K562 (cell line): ENCODE results near the gene TMEM120B. TPM values are rescaled to one million over a fixed set of nuclear protein-coding genes. Genes with fewer than 3 reads are reported as not detected.
A peak's percentile ranks its signal among the peaks of the same experiment; 100 is the strongest.

Source experiments
- CREM ChIP-seq: IDR thresholded peaks from 2 replicates; pipeline ENCODE4 v1.6.1; 2014; ENCODE audit warnings: antibody characterized with exemption, low read depth
- ETS2 ChIP-seq: IDR thresholded peaks from 2 replicates; pipeline ENCODE4 v1.6.1; 2016; ENCODE audit warnings: borderline replicate concordance, missing genetic modification characterization, mild to moderate bottlenecking, moderate library complexity, missing compliant biosample characterization; ENCODE audit not compliant: poor library complexity, severe bottlenecking
- HOXB6 ChIP-seq: fragments of 250-450 bp; sonication (Bioruptor Pico); IDR thresholded peaks from 2 replicates; pipeline ENCODE4 v1.5.1; 2022; ENCODE audit warnings: mild to moderate bottlenecking, borderline replicate concordance
- JUN ChIP-seq, 2 experiments: sonication (generic) in 1 of 2; formaldehyde crosslinking in 1 of 2; IDR thresholded peaks; 2 replicates each; pipeline versions ENCODE4 v1.6.1 to v1.8.0; 2012 to 2022; ENCODE audit warnings: borderline replicate concordance in 2 of 2, mild to moderate bottlenecking in 2 of 2, improper control_type of control experiment in 1 of 2, low read depth in 1 of 2, low read length in 1 of 2, missing genetic modification reagents in 1 of 2
- JUND ChIP-seq, 2 experiments: IDR thresholded peaks; 2 replicates in 1 of 2; 3 replicates in 1 of 2; pipeline ENCODE4 v1.6.1; 2011; ENCODE audit warnings: borderline replicate concordance in 2 of 2, low read depth in 2 of 2, low read length in 2 of 2, improper control_type of control experiment in 1 of 2, missing biosample characterization in 1 of 2, missing genetic modification characterization in 1 of 2, missing genetic modification reagents in 1 of 2
- MCM2 ChIP-seq: fragments of 450-650 bp; IDR thresholded peaks from 2 replicates; pipeline ENCODE4 v1.6.1; 2017; ENCODE audit warnings: low read depth, mild to moderate bottlenecking
- NBN ChIP-seq: fragments of 450-650 bp; IDR thresholded peaks from 2 replicates; pipeline ENCODE4 v1.6.1; 2016; ENCODE audit warnings: low read depth, mild to moderate bottlenecking
- NCOA6 ChIP-seq: fragments of 450-650 bp; IDR thresholded peaks from 2 replicates; pipeline ENCODE4 v1.6.1; 2017; ENCODE audit warnings: mild to moderate bottlenecking
- NR0B1 ChIP-seq: fragments of 450-650 bp; IDR thresholded peaks from one replicate; pipeline ENCODE4 v1.6.1; 2018; ENCODE audit warnings: mild to moderate bottlenecking, moderate library complexity; ENCODE audit not compliant: partially characterized antibody
- NR4A1 ChIP-seq, 2 experiments: fragments of 250-450 bp in 1 of 2; fragments of 450-650 bp in 1 of 2; sonication (Bioruptor Pico) in 1 of 2; IDR thresholded peaks; 2 replicates each; pipeline versions ENCODE4 v1.4.0 to v1.6.1; 2016 to 2020; ENCODE audit warnings: mild to moderate bottlenecking in 2 of 2, missing compliant biosample characterization in 1 of 2, missing genetic modification characterization in 1 of 2, moderate library complexity in 1 of 2
- RAD51 ChIP-seq: fragments of 450-650 bp; IDR thresholded peaks from 2 replicates; pipeline ENCODE4 v1.7.1; 2016; ENCODE audit warnings: low read depth, mild to moderate bottlenecking, borderline replicate concordance
- RB1 ChIP-seq: fragments of 450-650 bp; IDR thresholded peaks from 2 replicates; pipeline ENCODE4 v1.6.1; 2017; ENCODE audit warnings: low read depth, mild to moderate bottlenecking
- RBFOX2 ChIP-seq: fragments of 200-400 bp; formaldehyde crosslinking; IDR thresholded peaks from 2 replicates; pipeline ENCODE4 v1.6.1; 2017; ENCODE audit warnings: low read depth, mild to moderate bottlenecking, low read length, moderate library complexity
- RBM14 ChIP-seq: fragments of 200-400 bp; formaldehyde crosslinking; IDR thresholded peaks from 2 replicates; pipeline ENCODE4 v1.6.1; 2018; ENCODE audit warnings: low read depth, mild to moderate bottlenecking, low read length, moderate library complexity, borderline replicate concordance; ENCODE audit not compliant: insufficient read depth
- THAP12 ChIP-seq: fragments of 250-450 bp; sonication (Bioruptor Pico); IDR thresholded peaks from 2 replicates; pipeline ENCODE4 v1.9.0; 2021; ENCODE audit warnings: mild to moderate bottlenecking, inconsistent platforms
- ZBTB12 ChIP-seq: fragments of 250-450 bp; sonication (Bioruptor Pico); IDR thresholded peaks from 2 replicates; pipeline ENCODE4 v1.4.0; 2020
- ZBTB7A ChIP-seq: IDR thresholded peaks from 2 replicates; pipeline ENCODE4 v1.6.1; 2011; ENCODE audit warnings: low read depth, mild to moderate bottlenecking, low read length, moderate library complexity, borderline replicate concordance; ENCODE audit not compliant: control insufficient read depth
- ZNF124 ChIP-seq: sonication (generic); formaldehyde crosslinking; IDR thresholded peaks from 2 replicates; pipeline ENCODE4 v1.8.1; 2022; ENCODE audit warnings: missing genetic modification reagents
- polyA plus RNA-seq, 8 experiments: library from polyadenylated mRNA; depleted of rRNA in 4 of 8; stranded (reverse) in 5 of 8; unstranded in 3 of 8; fragments of >200 nt; fragmentation: Nextera tagmentation in 2 of 8; fragmentation: Illumina TruSeq in 1 of 8; extraction: Ambion mirVana in 2 of 8; extraction: Trizol in 1 of 8; gene quantifications; 2 replicates each; pipeline versions ENCODE4 v1.2.1 to v1.2.3, GENCODE V29; 2011 to 2014; ENCODE audit warnings: inconsistent platforms in 1 of 8, missing spikeins in 1 of 8
- total RNA-seq, 7 experiments: library from RNA; depleted of rRNA in 6 of 7; stranded (reverse); fragments of >200 nt in 6 of 7; fragmentation: Illumina TruSeq in 2 of 7; extraction: Trizol in 2 of 7; gene quantifications; 2 replicates each; pipeline versions ENCODE4 v1.2.1 to v1.2.3, GENCODE V29; 2011 to 2021; ENCODE audit warnings: low replicate concordance in 1 of 7
- TF ChIP-seq, protein P1 (sequence below): fragments of 250-450 bp; sonication (Bioruptor Pico); IDR thresholded peaks from 2 replicates; pipeline ENCODE4 v1.5.0; 2021

Gene TMEM120B
- total and polyA plus RNA-seq, 9 of the 15 experiments (the other 6 are each of a cell fraction or from before 2014, with no cell fraction given): 1.7 to 18.6 (median 7.4) TPM

GRCh38 chr12:121776190-121777098, 63.9 kb downstream of the TMEM120B start (continued):
- TF ChIP-seq RBM14 (no peak), NBN (no peak), ZBTB7A (peak; percentile 70; the same call in 1 of the 2 replicates), JUND (IDR thresholded peaks at IDR 0.05; ENCODE audit: borderline replicate concordance, low read depth, low read length) (0 out of 2 replicates have a peak, but pooled peaks have one; percentile 26), JUND (tag; IDR thresholded peaks at IDR 0.05; ENCODE audit: borderline replicate concordance, low read depth, low read length) (no peak), THAP12 (CRISPR knock-in tag) (no peak), RAD51 (no peak), ZBTB12 (no peak), NCOA6 (no peak), JUN (IDR thresholded peaks at IDR 0.05; ENCODE audit: borderline replicate concordance, low read depth, low read length) (no peak), JUN (CRISPR knock-in tag; IDR thresholded peaks at IDR 0.05; ENCODE audit: borderline replicate concordance) (0 out of 2 replicates have a peak, but pooled peaks have one; percentile 30), MCM2 (no peak), HOXB6 (CRISPR knock-in tag) (no peak), ZNF124 (CRISPR knock-in tag) (no peak), NR0B1 (no peak), ETS2 (tag) (no peak), RB1 (peak; percentile 79), NR4A1 (CRISPR knock-in tag; IDR thresholded peaks at IDR 0.05) (no peak), NR4A1 (tag; IDR thresholded peaks at IDR 0.05) (no peak), RBFOX2 (no peak), CREM (no peak)
- TF ChIP-seq, protein P1, sequence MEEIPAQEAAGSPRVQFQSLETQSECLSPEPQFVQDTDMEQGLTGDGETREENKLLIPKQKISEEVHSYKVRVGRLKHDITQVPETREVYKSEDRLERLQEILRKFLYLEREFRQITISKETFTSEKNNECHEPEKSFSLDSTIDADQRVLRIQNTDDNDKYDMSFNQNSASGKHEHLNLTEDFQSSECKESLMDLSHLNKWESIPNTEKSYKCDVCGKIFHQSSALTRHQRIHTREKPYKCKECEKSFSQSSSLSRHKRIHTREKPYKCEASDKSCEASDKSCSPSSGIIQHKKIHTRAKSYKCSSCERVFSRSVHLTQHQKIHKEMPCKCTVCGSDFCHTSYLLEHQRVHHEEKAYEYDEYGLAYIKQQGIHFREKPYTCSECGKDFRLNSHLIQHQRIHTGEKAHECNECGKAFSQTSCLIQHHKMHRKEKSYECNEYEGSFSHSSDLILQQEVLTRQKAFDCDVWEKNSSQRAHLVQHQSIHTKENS (CRISPR knock-in tag): no peak
